HEK293 (cell line): ENCODE data around the gene FHIT.

Experiments used
- CTCF ChIA-PET: fragments of 350-600 bp; formaldehyde crosslinking; extraction: SDS; loops from one replicate; lab custom pipeline; 2021; ENCODE audit warnings: antibody characterized with exemption; lab: Yijun Ruan, JAX
- POLR2A ChIA-PET: fragments of 300-600 bp; formaldehyde crosslinking; extraction: SDS; loops from one replicate; lab custom pipeline; 2020; ENCODE audit warnings: antibody characterized with exemption, inconsistent platforms; lab: Yijun Ruan, JAX
- H3K27ac ChIP-seq: fragments of 200-500 bp; sonication (Bioruptor generic); 2 replicates; pipeline ENCODE4 v1.5.1; 2014; ENCODE audit warnings: low read depth, low read length, control low read depth, inconsistent platforms; ENCODE audit errors: extremely low read depth
- H3K36me3 ChIP-seq, 2 experiments: fragments of 200-500 bp in 1 of 2; sonication (Bioruptor generic) in 1 of 2; 1 replicate in 1 of 2; 2 replicates in 1 of 2; pipeline ENCODE4 v1.5.1; 2014 to 2017; ENCODE audit warnings: inconsistent platforms in 2 of 2, low read length in 2 of 2; ENCODE audit not compliant: control insufficient read depth in 2 of 2, insufficient read depth in 1 of 2
- H3K4me1 ChIP-seq: fragments of 200-500 bp; sonication (Bioruptor generic); 2 replicates; pipeline ENCODE4 v1.5.1; 2014; ENCODE audit warnings: mild to moderate bottlenecking, low read length, inconsistent platforms; ENCODE audit not compliant: control insufficient read depth, insufficient read depth
- H3K4me3 ChIP-seq: 2 replicates; pipeline ENCODE4 v1.5.1; 2011; ENCODE audit warnings: low read depth, mild to moderate bottlenecking, control low read depth, low read length, moderate library complexity
- H3K9me3 ChIP-seq: fragments of 200-500 bp; sonication (Bioruptor generic); 2 replicates; pipeline ENCODE4 v1.5.1; 2014; ENCODE audit warnings: low read depth, low read length, inconsistent platforms; ENCODE audit not compliant: control insufficient read depth, insufficient read depth
- AEBP2 ChIP-seq: fragments of 450-650 bp; formaldehyde crosslinking; IDR thresholded peaks from 2 replicates; pipeline ENCODE4 v1.5.1; 2016; ENCODE audit warnings: missing biosample characterization, missing genetic modification characterization, borderline replicate concordance
- FEZF1 ChIP-seq: fragments of 450-650 bp; formaldehyde crosslinking; IDR thresholded peaks from 2 replicates; pipeline ENCODE4 v1.5.1; 2016; ENCODE audit warnings: missing biosample characterization, missing genetic modification characterization
- GLIS1 ChIP-seq: fragments of 450-650 bp; formaldehyde crosslinking; IDR thresholded peaks from 2 replicates; pipeline ENCODE4 v1.5.1; 2016; ENCODE audit warnings: missing biosample characterization, missing genetic modification characterization
- HOXD13 ChIP-seq: sonication (generic); formaldehyde crosslinking; IDR thresholded peaks from 2 replicates; pipeline ENCODE4 v1.8.0; 2022; ENCODE audit warnings: missing genetic modification reagents, borderline replicate concordance
- OSR2 ChIP-seq: fragments of 450-650 bp; formaldehyde crosslinking; IDR thresholded peaks from 2 replicates; pipeline ENCODE4 v1.5.1; 2016; ENCODE audit warnings: missing biosample characterization, missing genetic modification characterization
- PBX3 ChIP-seq: sonication (generic); formaldehyde crosslinking; IDR thresholded peaks from 2 replicates; pipeline ENCODE4 v1.8.1; 2022; ENCODE audit warnings: mild to moderate bottlenecking, moderate library complexity, missing genetic modification reagents
- TCF7L2 ChIP-seq: IDR thresholded peaks from 2 replicates; pipeline ENCODE4 v1.6.1; 2011; ENCODE audit warnings: low read depth, mild to moderate bottlenecking, inconsistent platforms, low read length, moderate library complexity, borderline replicate concordance
- TSHZ1 ChIP-seq: fragments of 450-650 bp; formaldehyde crosslinking; IDR thresholded peaks from 2 replicates; pipeline ENCODE4 v1.5.1; 2016; ENCODE audit warnings: missing biosample characterization, missing genetic modification characterization, borderline replicate concordance
- ZFP37 ChIP-seq: fragments of 450-650 bp; formaldehyde crosslinking; IDR thresholded peaks from 2 replicates; pipeline ENCODE4 v1.5.1; 2016; ENCODE audit warnings: missing biosample characterization, missing genetic modification characterization
- ZNF10 ChIP-seq: fragments of 450-650 bp; formaldehyde crosslinking; IDR thresholded peaks from 2 replicates; pipeline ENCODE4 v1.5.1; 2017; ENCODE audit warnings: missing biosample characterization, missing genetic modification characterization
- ZNF2 ChIP-seq: fragments of 450-650 bp; formaldehyde crosslinking; IDR thresholded peaks from 2 replicates; pipeline ENCODE4 v1.5.1; 2016; ENCODE audit warnings: missing biosample characterization, missing genetic modification characterization
- ZNF292 ChIP-seq: fragments of 450-650 bp; formaldehyde crosslinking; IDR thresholded peaks from 2 replicates; pipeline ENCODE4 v1.5.1; 2016; ENCODE audit warnings: low read depth, missing biosample characterization, missing genetic modification characterization, borderline replicate concordance
- ZNF350 ChIP-seq: fragments of 450-650 bp; formaldehyde crosslinking; IDR thresholded peaks from 2 replicates; pipeline ENCODE4 v1.5.0; 2017; ENCODE audit warnings: missing biosample characterization, mild to moderate bottlenecking, missing genetic modification characterization
- ZNF404 ChIP-seq: fragments of 450-650 bp; formaldehyde crosslinking; IDR thresholded peaks from 2 replicates; pipeline ENCODE4 v1.5.1; 2017; ENCODE audit warnings: missing biosample characterization, missing genetic modification characterization
- ZNF488 ChIP-seq: fragments of 450-650 bp; formaldehyde crosslinking; IDR thresholded peaks from 2 replicates; pipeline ENCODE4 v1.5.1; 2016; ENCODE audit warnings: missing biosample characterization, missing genetic modification characterization
- ZNF514 ChIP-seq: fragments of 450-650 bp; formaldehyde crosslinking; IDR thresholded peaks from 2 replicates; pipeline ENCODE4 v1.5.1; 2016; ENCODE audit warnings: missing biosample characterization, missing genetic modification characterization
- ZNF624 ChIP-seq: fragments of 450-650 bp; formaldehyde crosslinking; IDR thresholded peaks from 2 replicates; pipeline ENCODE4 v1.5.1; 2017; ENCODE audit warnings: missing biosample characterization, missing genetic modification characterization
- ZNF645 ChIP-seq: fragments of 450-650 bp; formaldehyde crosslinking; IDR thresholded peaks from 2 replicates; pipeline ENCODE4; 2016; ENCODE audit warnings: missing biosample characterization, missing genetic modification characterization
- ZNF76 ChIP-seq: fragments of 450-650 bp; formaldehyde crosslinking; IDR thresholded peaks from 2 replicates; pipeline ENCODE4; 2016; ENCODE audit warnings: low read depth, missing biosample characterization, missing genetic modification characterization, borderline replicate concordance
- ZNF785 ChIP-seq: fragments of 450-650 bp; formaldehyde crosslinking; IDR thresholded peaks from 2 replicates; pipeline ENCODE4 v1.5.1; 2016; ENCODE audit warnings: missing biosample characterization, missing genetic modification characterization
- ZNF830 ChIP-seq: fragments of 450-650 bp; IDR thresholded peaks from 2 replicates; pipeline ENCODE4 v1.5.0; 2018; ENCODE audit warnings: missing biosample characterization, missing genetic modification characterization, low read depth, mild to moderate bottlenecking, moderate library complexity

The FHIT gene

GRCh38 chr3:59714066-59714465, 1537.2 kb downstream of the FHIT start (continued):
- TF ChIP-seq ZNF488 (tag by site-specific recombination) (no peak), ZFP37 (no peak), ZNF645 (tag by site-specific recombination) (no peak), ZNF785 (tag by site-specific recombination) (no peak), ZNF292 (tag by site-specific recombination) (no peak), FEZF1 (tag by site-specific recombination) (no peak), GLIS1 (tag by site-specific recombination) (no peak), ZNF76 (no peak)

- no peaks in the 10 kb centered on the region for H3K36me3 ChIP-seq
- POLR2A ChIA-PET = no interaction called here
- no peak for TF ChIP-seq ZNF350 (tag by site-specific recombination)
- TF ChIP-seq ZNF514 (tag by site-specific recombination) = no peak
- TF ChIP-seq TSHZ1 (tag by site-specific recombination) = no peak
- no peak for TF ChIP-seq ZNF2
- no peak for TF ChIP-seq AEBP2 (tag by site-specific recombination)
- TF ChIP-seq ZNF10 = no peak
- no peak for TF ChIP-seq TCF7L2
- TF ChIP-seq ZNF830 = no peak
- no peak for TF ChIP-seq FEZF1 (tag by site-specific recombination)
- no peak for TF ChIP-seq ZNF624 (tag by site-specific recombination)
- no peak for TF ChIP-seq OSR2 (tag by site-specific recombination)
- TF ChIP-seq HOXD13 = no peak
- TF ChIP-seq ZNF404 (tag by site-specific recombination) = no peak
- no peak for TF ChIP-seq PBX3 (CRISPR knock-in tag)
- no peaks in the 10 kb centered on the region for H3K9me3 ChIP-seq
- H3K4me1 ChIP-seq = no peaks in the 10 kb centered on the region
- no peak overlapping the region for H3K4me3 ChIP-seq
- no peak overlapping the region for H3K27ac ChIP-seq
- CTCF ChIA-PET = no interaction called here
These were observed 1540.7 kb downstream of the FHIT start for GRCh38 chr3:59710554-59710953.
